ENCODE data around the gene BEX4. TPM values are rescaled to one million over a fixed set of nuclear protein-coding genes. Genes with fewer than 3 reads are reported as not detected.
A peak's percentile ranks its signal among the peaks of the same experiment; 100 is the strongest.
"Not testable (repeated sequence)": the region's sequence is repeated elsewhere in the genome, so short reads cannot be mapped to it uniquely, and the experiment has no call there.

BEX4 gene, protein sequence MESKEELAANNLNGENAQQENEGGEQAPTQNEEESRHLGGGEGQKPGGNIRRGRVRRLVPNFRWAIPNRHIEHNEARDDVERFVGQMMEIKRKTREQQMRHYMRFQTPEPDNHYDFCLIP
- polyA plus RNA-seq (ENCODE audit: insufficient read length) = 144 TPM
- long read RNA-seq, donor 1, transcript BEX4-202 (3 exons, 1,328 nt) = major isoform, 101 of 206 reads
- long read RNA-seq, donor 1, partial matches to known transcripts = 25 of 206 reads
- long read RNA-seq, donor 1, other reads (novel, unspliced or antisense) = 79 of 206 reads
- long read RNA-seq, donor 2, transcript BEX4-202 (3 exons, 1,328 nt) = major isoform, 82 of 209 reads
- long read RNA-seq, donor 2, partial matches to known transcripts = 123 of 209 reads
- long read RNA-seq, donor 2, other reads (novel, unspliced or antisense) = 0 of 209 reads
- long read RNA-seq, donor 3, transcript BEX4-202 (3 exons, 1,328 nt) = major isoform, 68 of 76 reads
- long read RNA-seq, donor 3, partial matches to known transcripts = 5 of 76 reads
- long read RNA-seq, donor 3, other reads (novel, unspliced or antisense) = 0 of 76 reads
- long read RNA-seq, donor 4, transcript BEX4-202 (3 exons, 1,328 nt) = major isoform, 12 of 25 reads
- long read RNA-seq, donor 4, partial matches to known transcripts = 13 of 25 reads
- long read RNA-seq, donor 4, other reads (novel, unspliced or antisense) = 0 of 25 reads
- long read RNA-seq, donor 5, transcript BEX4-201 (2 exons, 1,066 nt) = minor isoform, 7 of 428 reads
- long read RNA-seq, donor 5, transcript BEX4-202 (3 exons, 1,328 nt) = major isoform, 161 of 428 reads
- long read RNA-seq, donor 5, partial matches to known transcripts = 26 of 428 reads
- long read RNA-seq, donor 5, other reads (novel, unspliced or antisense) = 234 of 428 reads
- long read RNA-seq, donor 6, transcript BEX4-202 (3 exons, 1,328 nt) = major isoform, 99 of 273 reads
- long read RNA-seq, donor 6, partial matches to known transcripts = 9 of 273 reads
- long read RNA-seq, donor 6, other reads (novel, unspliced or antisense) = 161 of 273 reads
- long read RNA-seq, donor 7, transcript BEX4-201 (2 exons, 1,066 nt) = minor isoform, 10 of 305 reads
- long read RNA-seq, donor 7, transcript BEX4-202 (3 exons, 1,328 nt) = major isoform, 130 of 305 reads
- long read RNA-seq, donor 7, partial matches to known transcripts = 157 of 305 reads
- long read RNA-seq, donor 7, other reads (novel, unspliced or antisense) = 8 of 305 reads
- long read RNA-seq, donor 8, transcript BEX4-202 (3 exons, 1,328 nt) = major isoform, 44 of 46 reads
- long read RNA-seq, donor 8, partial matches to known transcripts = 0 of 46 reads
- long read RNA-seq, donor 8, other reads (novel, unspliced or antisense) = 0 of 46 reads

DNA sequence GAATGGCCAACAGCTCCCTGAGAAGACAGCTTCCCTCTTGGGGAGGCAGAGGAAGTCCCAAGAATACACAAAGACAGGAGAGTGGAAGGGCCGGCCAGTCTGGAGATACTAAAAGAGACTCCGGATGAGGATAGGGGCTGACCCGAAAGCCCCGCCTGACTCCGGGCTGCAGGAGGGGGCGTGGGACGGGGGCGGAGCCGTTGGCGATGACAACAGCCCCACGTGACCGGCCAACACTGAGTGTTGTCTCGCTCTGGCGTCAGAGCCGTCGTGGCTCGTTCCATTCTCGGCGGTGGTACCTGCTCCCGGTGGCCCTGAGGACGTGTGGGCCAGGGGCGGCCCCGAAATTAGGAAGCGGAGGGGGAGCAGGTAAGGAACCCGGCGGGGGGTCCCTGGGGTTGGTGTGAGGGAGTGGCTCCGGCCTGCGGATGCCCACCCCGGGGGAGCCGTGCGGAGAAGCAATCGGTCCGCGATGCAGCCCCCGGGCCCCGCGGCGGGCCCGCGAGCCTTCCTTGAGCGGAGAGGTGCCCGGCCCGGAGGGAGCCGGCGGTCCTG, at the start of gene BEX4:
TSS of gene BEX4 (plus strand) at position 239 of the 555 bp plus-strand sequence. CDS start 1,046 bp downstream, outside the sequence.
- peak; percentile 71 for DNase-seq

DNA sequence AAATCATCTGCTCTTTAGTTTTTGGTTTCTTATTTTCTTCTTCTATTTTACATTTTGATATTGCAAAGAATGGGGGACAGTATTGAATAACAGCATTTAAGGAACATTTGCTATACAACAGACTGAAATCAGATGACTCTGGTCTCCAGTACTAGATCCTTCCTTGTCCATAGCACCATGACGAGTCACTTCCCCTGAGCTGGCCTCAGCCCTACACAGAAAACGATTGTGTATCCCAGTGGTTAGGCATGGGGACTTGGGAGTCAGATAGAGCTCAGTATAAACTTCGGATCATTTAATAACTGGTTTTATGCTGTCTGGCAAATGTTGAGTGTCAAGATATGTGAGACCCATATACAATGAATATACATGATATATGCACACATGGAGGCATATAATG, 44.7 kb upstream of the BEX4 start:
- DNase-seq = no peak

- DNase-seq = no peak
Measured at GRCh38 chrX:103171353-103171752, 43.6 kb upstream of the BEX4 start.

DNA sequence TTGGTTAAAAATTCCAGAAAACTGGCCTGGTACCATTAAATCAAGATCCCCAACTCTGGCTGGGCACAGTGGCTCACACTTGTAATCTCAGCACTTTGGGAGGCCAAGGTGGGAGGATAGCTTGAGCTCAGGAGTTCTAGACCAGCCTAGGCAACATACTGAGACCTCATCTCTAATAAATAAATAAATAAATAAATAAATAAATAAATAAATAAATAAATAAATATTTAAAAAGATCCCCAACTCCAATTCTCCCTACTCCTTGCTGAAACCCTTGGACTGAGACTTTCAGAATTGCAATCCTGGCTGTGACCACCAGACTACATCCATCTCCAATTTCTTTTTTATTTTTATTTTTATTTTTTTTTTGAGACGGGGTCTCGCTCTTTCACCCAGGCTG, 39.7 kb upstream of the BEX4 start:
- not testable (repeated sequence) for DNase-seq

DNA sequence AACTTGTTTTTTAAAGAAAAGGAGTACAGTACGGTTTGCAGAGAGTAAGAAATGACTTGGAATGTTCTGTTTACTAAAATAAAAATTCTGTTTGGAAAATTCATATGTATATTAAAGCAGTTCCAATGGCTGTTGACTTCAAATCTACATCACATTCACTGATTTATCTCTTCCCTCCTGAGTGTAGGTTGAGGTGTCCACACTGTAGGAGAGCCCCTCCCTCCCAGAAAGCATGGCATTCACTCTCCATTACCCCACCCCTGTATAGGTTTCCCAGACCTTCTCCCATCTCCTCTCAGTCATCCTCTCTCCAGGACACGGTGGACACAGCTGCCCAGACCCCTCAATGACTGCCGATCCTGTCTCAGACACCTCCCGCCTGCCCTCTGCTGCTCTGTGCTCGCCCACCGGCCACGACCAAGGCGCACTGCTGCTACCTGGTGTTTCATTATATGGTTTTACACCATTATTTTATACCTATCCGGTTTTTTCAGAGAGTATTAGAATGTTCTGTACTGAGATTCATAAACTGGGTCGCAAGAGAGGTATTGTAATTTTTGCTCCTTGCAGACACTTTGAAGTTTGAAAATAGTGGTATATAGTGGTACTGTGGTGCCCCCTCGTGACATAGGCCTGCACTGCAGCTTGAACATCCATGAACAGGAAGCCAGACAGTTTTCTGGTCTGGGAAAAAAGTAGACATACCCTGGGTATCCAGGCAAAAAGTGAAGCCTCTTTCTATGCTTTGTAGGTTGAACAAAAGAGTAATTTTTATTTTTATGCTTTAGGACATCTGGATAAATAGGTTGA, 38.8 kb upstream of the BEX4 start:
- peak; percentile 28 for DNase-seq

- DNase-seq = no peak
Measured at GRCh38 chrX:103177556-103177955, 37.4 kb upstream of the BEX4 start.

DNA sequence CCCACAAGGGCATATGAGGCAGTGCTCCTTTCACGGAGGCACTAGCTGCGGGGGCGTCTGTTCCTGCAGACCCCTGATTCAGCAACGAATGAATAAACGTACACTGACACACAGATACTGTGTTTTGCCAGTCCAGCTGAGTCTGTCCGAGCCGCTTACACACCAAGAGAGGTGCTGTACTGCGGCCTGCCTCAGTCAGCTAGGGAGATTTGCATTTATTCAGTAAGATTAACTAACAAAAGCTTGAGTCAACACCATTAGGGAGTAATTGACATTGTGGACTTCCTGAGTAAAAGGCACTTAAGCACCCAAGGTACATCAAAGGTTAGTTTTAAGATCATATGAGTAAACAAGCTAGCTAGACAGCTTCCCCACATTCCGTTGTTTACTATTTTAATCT, 31.0 kb upstream of the BEX4 start:
- no peak for DNase-seq

- DNase-seq = peak; percentile 3
Measured at GRCh38 chrX:103187953-103188475, 26.9 kb upstream of the BEX4 start.

- no peak for DNase-seq
Measured at GRCh38 chrX:103197721-103198306, 17.1 kb upstream of the BEX4 start.

- DNase-seq = not testable (repeated sequence)
Measured at GRCh38 chrX:103198668-103199067, 16.2 kb upstream of the BEX4 start.

GRCh38 chrX:103201041-103201440, 13.9 kb upstream of the BEX4 start:
- no peak for DNase-seq

- no peak for DNase-seq
Measured at GRCh38 chrX:103210056-103210455, 4.9 kb upstream of the BEX4 start.

GRCh38 chrX:103211012-103211715, 3.7 kb upstream of the BEX4 start:
- DNase-seq = peak; percentile 65

DNA sequence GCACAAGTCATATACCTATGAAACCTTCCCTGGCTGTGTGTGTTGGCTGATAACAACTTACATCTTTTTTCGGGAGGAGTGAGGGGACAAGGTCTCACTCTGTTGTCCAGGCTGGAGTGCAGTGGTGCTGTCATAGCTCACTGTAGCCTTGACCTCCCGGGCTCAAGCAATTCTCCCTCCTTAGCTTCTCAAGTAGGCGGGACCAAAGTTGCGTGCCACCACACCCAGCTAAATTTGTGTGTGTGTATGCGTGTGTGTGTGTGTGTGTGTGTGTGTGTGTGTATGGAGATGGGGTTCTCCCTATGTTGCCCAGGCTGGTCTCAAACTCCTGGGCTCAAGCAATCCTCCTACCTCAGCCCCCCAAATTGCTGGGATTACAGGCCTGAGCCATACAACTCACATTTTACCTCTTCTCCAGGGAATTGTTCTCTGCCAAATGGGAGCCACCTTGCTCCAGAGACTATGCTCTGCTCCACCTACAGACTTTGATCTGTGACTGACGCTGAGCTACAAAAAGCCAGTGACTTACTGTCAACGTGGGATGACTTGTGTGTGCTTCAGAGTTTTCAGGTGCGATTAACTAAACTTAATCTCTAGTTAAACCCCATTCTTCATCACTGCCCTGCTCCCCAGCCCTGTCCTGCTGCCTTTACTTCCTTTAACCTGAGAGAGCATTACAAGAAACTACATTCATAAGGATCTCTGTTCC, 2.0 kb upstream of the BEX4 start:
- no peak for DNase-seq

- peak; percentile 32 for DNase-seq
Measured at GRCh38 chrX:103215425-103215991, 600 bp downstream of the BEX4 start.

DNA sequence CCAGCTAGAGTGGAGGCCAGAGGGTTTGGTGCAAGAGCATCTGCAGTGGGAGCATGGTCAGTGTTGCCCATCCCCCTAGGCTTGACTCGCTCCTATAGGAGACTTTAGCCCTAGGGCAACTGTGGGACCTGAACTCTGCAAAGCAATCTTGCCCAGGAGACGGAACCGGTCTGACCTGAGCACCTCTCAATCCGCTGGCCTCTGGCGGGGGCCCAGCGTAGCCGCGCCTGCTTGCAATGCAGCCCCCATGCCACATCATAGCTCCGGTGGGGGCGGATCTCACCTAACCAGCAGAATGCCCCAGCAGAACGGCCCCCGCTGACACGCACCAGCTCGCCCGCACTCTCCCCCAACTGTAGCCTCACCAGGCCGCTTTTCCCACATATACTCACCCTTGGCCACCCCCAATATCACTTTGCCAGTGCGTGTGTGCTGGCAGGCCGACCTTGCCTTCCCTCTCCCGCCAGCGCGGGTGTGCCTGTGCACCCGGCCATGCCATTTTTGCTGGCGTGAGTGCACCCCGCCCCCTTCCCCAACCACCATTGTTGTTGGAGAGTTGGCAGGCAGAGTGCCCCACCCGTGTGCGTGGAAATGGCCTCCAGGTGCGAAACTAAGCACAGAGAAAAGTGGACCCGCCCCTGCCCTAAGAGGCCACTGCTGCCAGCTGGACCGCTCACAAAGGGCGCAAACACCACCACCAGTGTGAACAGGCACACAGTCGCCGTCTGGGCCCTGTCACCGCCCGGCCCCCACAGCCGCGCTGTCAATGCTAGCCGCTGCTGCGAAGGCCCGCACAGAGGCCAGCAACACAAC, 5.8 kb downstream of the BEX4 start:
- no peak for DNase-seq

DNA sequence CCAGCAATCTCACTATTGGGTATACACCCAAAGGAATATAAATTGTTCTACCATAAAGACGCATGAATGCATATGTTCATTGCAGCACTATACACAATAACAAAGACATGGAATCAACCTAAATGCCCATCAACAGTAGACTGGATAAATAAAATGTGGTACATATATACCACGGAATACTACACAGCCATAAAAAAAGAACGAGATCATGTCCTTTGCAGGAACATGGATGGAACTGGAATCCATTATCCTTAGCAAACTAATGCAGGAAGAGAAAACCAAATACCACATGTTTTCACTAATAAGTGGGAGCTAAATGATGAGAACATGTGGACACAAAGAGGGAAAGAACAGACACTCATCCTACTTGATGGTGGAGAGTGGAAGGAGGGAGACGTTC, 11.0 kb downstream of the BEX4 start:
- DNase-seq = not testable (repeated sequence)
